Measurements from ENCODE around the gene COL27A1.

COL27A1 gene

DNA sequence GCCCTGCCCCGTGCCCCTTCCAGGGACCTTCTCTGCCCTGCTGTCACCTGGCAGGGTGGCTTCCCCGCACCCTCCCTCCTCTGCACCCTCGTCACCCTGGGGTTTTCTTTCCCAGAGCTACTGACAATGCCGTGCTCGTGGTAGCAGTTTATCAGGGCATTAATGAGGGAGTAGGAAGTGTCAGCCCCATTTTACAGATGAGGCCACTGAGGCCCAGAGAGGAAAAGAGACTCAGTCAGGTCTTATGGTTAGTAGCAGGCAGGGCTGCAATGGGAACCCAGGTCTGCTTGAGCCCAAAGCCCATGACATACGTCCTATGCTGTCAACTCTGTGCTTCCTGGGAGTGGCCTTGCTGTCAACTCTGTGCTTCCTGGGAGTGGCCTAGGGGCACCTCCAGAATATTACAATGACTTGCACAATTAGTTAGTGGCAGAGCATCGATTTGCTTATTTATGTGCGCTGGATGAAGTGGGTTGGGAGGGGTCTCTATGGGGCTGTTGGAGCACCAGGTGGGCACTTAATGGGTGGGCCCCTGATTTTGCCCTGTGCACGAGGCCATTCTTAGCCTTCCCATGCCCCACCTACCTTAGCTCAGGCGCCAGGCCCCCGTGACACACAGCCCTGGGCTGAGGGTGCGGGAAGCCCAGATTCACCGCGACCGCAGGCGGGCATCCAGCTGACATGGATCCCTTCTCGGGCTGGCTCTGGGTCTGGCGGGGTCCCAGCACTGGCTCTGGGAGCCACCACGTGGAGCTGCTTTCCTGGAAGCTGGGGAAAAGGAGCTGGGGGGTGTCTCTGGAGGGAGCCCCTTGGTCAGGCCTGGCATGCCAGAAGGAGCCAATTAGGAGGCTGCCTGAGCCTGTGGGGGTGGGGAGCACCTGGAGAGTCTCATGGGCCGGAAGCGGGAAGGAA is 85.6 kb downstream of the COL27A1 start:
- TF ChIP-seq, protein P1, sequence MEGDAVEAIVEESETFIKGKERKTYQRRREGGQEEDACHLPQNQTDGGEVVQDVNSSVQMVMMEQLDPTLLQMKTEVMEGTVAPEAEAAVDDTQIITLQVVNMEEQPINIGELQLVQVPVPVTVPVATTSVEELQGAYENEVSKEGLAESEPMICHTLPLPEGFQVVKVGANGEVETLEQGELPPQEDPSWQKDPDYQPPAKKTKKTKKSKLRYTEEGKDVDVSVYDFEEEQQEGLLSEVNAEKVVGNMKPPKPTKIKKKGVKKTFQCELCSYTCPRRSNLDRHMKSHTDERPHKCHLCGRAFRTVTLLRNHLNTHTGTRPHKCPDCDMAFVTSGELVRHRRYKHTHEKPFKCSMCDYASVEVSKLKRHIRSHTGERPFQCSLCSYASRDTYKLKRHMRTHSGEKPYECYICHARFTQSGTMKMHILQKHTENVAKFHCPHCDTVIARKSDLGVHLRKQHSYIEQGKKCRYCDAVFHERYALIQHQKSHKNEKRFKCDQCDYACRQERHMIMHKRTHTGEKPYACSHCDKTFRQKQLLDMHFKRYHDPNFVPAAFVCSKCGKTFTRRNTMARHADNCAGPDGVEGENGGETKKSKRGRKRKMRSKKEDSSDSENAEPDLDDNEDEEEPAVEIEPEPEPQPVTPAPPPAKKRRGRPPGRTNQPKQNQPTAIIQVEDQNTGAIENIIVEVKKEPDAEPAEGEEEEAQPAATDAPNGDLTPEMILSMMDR (IDR thresholded peaks at IDR 0.05), result no peak

DNA sequence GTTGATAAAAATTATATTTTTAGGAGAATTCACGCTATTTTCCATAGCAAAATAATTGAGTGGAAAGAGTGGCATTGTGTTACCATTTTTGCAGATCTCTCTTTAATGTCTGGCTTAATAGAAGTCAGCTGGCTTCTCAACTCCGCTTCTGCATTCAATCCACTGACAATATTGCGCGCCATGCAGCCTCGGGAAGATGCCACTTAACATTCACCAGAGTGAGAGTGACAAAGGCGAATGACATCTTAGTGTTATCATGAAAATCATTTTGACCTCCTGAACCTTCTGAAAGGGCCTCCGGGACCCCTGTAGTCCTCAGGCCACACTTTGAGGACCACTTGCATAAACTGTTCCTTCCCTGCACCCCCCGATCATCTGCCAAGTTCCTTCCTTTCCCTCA is 87.5 kb downstream of the COL27A1 start:
- TF ChIP-seq, protein P1 (IDR thresholded peaks at IDR 0.05), result no peak

- TF ChIP-seq, protein P1 (IDR thresholded peaks at IDR 0.05), result no peak
These were observed 87.9 kb downstream of the COL27A1 start for GRCh38 chr9:114243240-114243639.

GRCh38 chr9:114244570-114244969 is 89.2 kb downstream of the COL27A1 start:
- TF ChIP-seq, protein P1 (IDR thresholded peaks at IDR 0.05), result no peak

DNA sequence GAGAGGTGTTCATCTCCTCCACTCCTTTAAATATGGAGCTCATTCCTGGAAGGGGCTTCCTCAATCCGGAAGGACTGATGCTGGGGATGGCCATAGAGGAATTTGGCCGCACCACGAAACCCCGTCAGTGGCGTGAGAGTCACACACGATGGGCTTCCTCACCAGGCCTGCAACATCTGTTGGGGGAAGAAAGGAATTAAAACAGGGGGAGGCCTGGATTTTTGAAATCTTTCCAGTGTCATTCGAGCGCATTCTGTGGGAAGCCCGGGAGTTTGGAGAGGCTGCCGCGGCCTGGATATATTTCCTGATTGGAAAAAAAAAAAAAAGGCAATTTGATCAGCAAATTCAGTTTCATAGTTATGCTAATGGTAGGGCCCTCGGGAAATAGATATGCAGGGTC is 91.2 kb downstream of the COL27A1 start:
- TF ChIP-seq, protein P1 (IDR thresholded peaks at IDR 0.05), result no peak

DNA sequence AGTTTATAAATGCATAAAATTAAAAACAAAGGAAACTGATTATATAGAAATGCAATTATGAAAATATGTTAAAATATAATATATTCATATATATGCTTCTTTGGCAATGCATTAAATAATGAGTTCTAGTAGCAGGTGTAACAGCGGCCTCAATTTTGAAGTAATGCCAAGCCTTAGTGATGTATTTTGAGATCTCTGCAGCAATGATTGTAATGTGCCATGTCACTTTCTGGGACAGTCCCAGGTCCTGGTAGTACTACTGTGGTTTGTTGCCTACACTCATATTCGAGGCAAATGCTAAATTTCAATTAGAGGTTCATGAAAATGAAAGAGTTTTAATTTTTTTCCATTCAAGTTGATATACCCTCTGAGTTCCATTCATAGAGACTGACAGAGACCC is 91.7 kb downstream of the COL27A1 start:
- TF ChIP-seq, protein P1 (IDR thresholded peaks at IDR 0.05), result no peak

DNA sequence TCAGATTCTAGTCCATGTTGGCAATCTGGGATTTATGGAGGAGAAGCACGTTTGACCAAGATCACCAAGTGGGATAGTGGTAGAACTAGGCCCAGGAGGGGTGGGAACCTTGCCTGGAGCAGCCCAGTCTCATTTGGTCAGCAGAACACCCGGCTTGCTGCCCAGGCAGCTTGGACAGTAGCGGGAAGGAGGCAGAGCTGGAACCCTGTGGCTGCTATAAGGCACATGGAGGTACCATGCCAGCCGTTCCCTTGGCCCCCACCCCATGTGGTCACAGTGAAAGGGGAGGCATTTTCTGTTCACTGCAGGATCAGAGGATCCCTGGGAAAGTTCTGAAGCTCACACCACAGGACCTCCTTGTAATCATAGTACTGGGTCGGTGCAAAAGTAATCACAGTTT is 92.2 kb downstream of the COL27A1 start:
- TF ChIP-seq, protein P1 (IDR thresholded peaks at IDR 0.05), result no peak
